A673 (cell line): ENCODE results near the gene ENAH.

Source experiments
- CTCF ChIP-seq: fragments of 300-800, 200-600 bp; sonication (generic); conservative IDR thresholded peaks from 2 replicates; pipeline ENCODE4 v1.5.1; 2017; ENCODE audit warnings: low read depth, mild to moderate bottlenecking, antibody characterized with exemption, low read length, moderate library complexity, mixed read lengths
- EZH2 ChIP-seq: fragments of 200-600 bp; sonication (generic); IDR thresholded peaks from 2 replicates; pipeline ENCODE4 v1.6.1; 2017; ENCODE audit warnings: borderline replicate concordance, low read depth, mild to moderate bottlenecking, mixed read lengths, antibody characterized with exemption, low read length; ENCODE audit not compliant: poor library complexity, severe bottlenecking

- TF ChIP-seq CTCF (peak; percentile 62), EZH2 (no peak)
Observed at GRCh38 chr1:225441314-225442122, 211.4 kb downstream of the ENAH start.
